Neural cell (in vitro differentiated cells): ENCODE results near the gene RSPO3. TPM values are rescaled to one million over a fixed set of nuclear protein-coding genes. Genes with fewer than 3 reads are reported as not detected.

Source experiments
- H2AFZ ChIP-seq: fragments of 200-600, 300-800 bp; sonication (generic), shearing (Covaris generic); 2 replicates; pipeline ENCODE4 v1.6.0; 2014; ENCODE audit warnings: low read depth, mild to moderate bottlenecking, antibody characterized with exemption, low read length, moderate library complexity
- H3F3A ChIP-seq: fragments of 200-600 bp; shearing (Covaris generic); 2 replicates; pipeline ENCODE4 v1.6.1; 2016; ENCODE audit warnings: mild to moderate bottlenecking, moderate library complexity, mixed read lengths, antibody characterized with exemption, low read length; ENCODE audit not compliant: insufficient read depth, poor library complexity, severe bottlenecking
- H3K27ac ChIP-seq: fragments of 200-600, 300-800 bp; sonication (generic), shearing (Covaris generic); 2 replicates; pipeline ENCODE4 v1.5.1; 2014; ENCODE audit warnings: mild to moderate bottlenecking, low read length, moderate library complexity
- H3K27me3 ChIP-seq: fragments of 300-800, 200-600 bp; sonication (generic), shearing (Covaris generic); 2 replicates; pipeline ENCODE4 v1.6.0; 2014; ENCODE audit warnings: mild to moderate bottlenecking, low read depth, low read length, moderate library complexity; ENCODE audit not compliant: insufficient read depth
- H3K36me3 ChIP-seq: fragments of 300-800, 200-600 bp; sonication (generic), shearing (Covaris generic); 2 replicates; pipeline ENCODE4 v1.5.1; 2014; ENCODE audit warnings: mild to moderate bottlenecking, antibody characterized with exemption, low read length, moderate library complexity; ENCODE audit not compliant: insufficient read depth
- H3K4me2 ChIP-seq: fragments of 300-800, 200-600 bp; sonication (generic), shearing (Covaris generic); 2 replicates; pipeline ENCODE4 v1.6.0; 2014; ENCODE audit warnings: mild to moderate bottlenecking, low read length
- H3K4me3 ChIP-seq: fragments of 300-800, 200-600 bp; sonication (generic), shearing (Covaris generic); 2 replicates; pipeline ENCODE4 v1.5.1; 2014; ENCODE audit warnings: mild to moderate bottlenecking, low read length, moderate library complexity
- H3K79me2 ChIP-seq: fragments of 200-600 bp; shearing (Covaris generic); replicated peaks from 2 replicates; pipeline ENCODE4 v1.6.0; 2014; ENCODE audit warnings: mild to moderate bottlenecking, low read length, moderate library complexity; ENCODE audit not compliant: insufficient read depth
- H3K9ac ChIP-seq: fragments of 300-800, 200-600 bp; sonication (generic), shearing (Covaris generic); 2 replicates; pipeline ENCODE4 v1.6.1; 2016; ENCODE audit warnings: mild to moderate bottlenecking, low read length, mixed read lengths
- H3K9me2 ChIP-seq: fragments of 200-600 bp; shearing (Covaris generic); 2 replicates; pipeline ENCODE4 v1.6.1; 2016; ENCODE audit warnings: mild to moderate bottlenecking, low read length, mixed read lengths; ENCODE audit not compliant: insufficient read depth
- H3K9me3 ChIP-seq: fragments of 200-600, 300-800 bp; sonication (generic), shearing (Covaris generic); 2 replicates; pipeline ENCODE4 v1.6.1; 2016; ENCODE audit warnings: mild to moderate bottlenecking, mixed run types, low read length, moderate library complexity, mixed read lengths
- H4K20me1 ChIP-seq: fragments of 200-600 bp; shearing (Covaris generic); 2 replicates; pipeline ENCODE4 v1.6.1; 2016; ENCODE audit warnings: mild to moderate bottlenecking, mixed run types; ENCODE audit not compliant: insufficient read depth
- CTCF ChIP-seq: fragments of 450-650 bp; IDR thresholded peaks from 2 replicates; pipeline ENCODE4 v1.5.1; 2014; ENCODE audit warnings: antibody characterized with exemption, mild to moderate bottlenecking, moderate library complexity; ENCODE audit not compliant: poor library complexity, severe bottlenecking
- EP300 ChIP-seq: fragments of 450-650 bp; conservative IDR thresholded peaks from 2 replicates; pipeline ENCODE4 v1.6.1; 2014; ENCODE audit warnings: antibody characterized with exemption, mild to moderate bottlenecking, moderate library complexity; ENCODE audit not compliant: poor library complexity, severe bottlenecking
- EZH2 ChIP-seq: fragments of 200-600, 300-800 bp; shearing (Covaris generic), sonication (generic); IDR thresholded peaks from 2 replicates; pipeline ENCODE4 v1.6.1; 2014; ENCODE audit warnings: antibody characterized with exemption, low read length, borderline replicate concordance, mild to moderate bottlenecking; ENCODE audit not compliant: insufficient read depth, poor library complexity, severe bottlenecking
- MXI1 ChIP-seq: fragments of 450-650 bp; conservative IDR thresholded peaks from 2 replicates; pipeline ENCODE4 v1.6.1; 2014; ENCODE audit warnings: antibody characterized with exemption, mild to moderate bottlenecking; ENCODE audit not compliant: poor library complexity, severe bottlenecking
- POLR2AphosphoS5 ChIP-seq: IDR thresholded peaks from 2 replicates; pipeline ENCODE4 v1.6.1; 2012
- RAD21 ChIP-seq: fragments of 450-650 bp; conservative IDR thresholded peaks from 2 replicates; pipeline ENCODE4 v1.6.1; 2014; ENCODE audit warnings: antibody characterized with exemption, mild to moderate bottlenecking, moderate library complexity
- REST ChIP-seq: IDR thresholded peaks from 2 replicates; pipeline ENCODE4 v1.6.1; 2012; ENCODE audit warnings: borderline replicate concordance
- SMC3 ChIP-seq: fragments of 450-650 bp; conservative IDR thresholded peaks from 2 replicates; pipeline ENCODE4 v1.6.1; 2014; ENCODE audit warnings: antibody characterized with exemption, mild to moderate bottlenecking, moderate library complexity; ENCODE audit not compliant: poor library complexity
- TAF1 ChIP-seq: IDR thresholded peaks from 2 replicates; pipeline ENCODE4 v1.6.1; 2012; ENCODE audit warnings: low read depth
- polyA minus RNA-seq: library from RNA; depleted of rRNA, polyadenylated mRNA; stranded (reverse); fragments of >200 nt; gene quantifications from 2 replicates; pipeline ENCODE4 v1.2.3, GENCODE V29; 2014
- polyA plus RNA-seq: library from polyadenylated mRNA; depleted of rRNA; stranded (reverse); fragments of >200 nt; gene quantifications from 2 replicates; pipeline ENCODE4 v1.2.3, GENCODE V29; 2014

The RSPO3 gene
- polyA plus RNA-seq: 0.20 and 0.48 TPM in 2 replicates
- 0.49 and 0.93 TPM in 2 replicates for polyA minus RNA-seq

DNA sequence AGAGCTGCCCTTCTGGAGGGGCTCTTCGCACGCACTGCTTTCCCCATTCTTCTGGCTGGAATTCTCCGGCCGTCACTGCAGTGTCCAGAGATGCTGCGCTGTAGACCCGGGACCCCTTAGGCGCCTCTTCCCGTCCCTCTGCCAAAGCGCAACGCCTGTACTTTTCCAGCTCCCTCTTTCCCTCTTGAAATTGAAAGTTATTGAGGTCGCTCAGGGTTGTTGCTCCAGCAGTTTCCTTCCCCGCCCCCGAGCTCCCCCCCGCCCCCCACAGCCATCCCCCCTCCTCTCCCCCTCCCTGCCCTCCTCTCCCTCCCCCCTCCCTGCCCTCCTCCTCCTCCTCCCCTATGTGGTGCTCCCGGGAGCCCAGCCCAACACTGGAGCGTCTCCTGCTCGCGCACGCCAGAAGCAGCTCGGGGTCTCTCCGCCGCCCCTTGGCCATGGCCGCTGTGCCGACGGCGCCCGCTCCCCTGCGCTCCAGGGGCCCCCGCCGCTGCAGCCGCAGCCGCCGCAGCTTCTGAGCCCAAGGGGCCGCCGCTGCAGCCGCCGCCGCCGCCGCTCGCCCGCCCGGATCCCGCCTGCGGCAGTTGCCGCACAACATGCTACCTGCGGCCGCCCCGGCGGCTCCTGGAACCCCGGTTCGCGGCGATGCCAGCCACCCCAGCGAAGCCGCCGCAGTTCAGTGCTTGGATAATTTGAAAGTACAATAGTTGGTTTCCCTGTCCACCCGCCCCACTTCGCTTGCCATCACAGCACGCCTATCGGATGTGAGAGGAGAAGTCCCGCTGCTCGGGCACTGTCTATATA, at the start of gene RSPO3:
Gene RSPO3, plus strand, starts transcription at position 374 of the 804 bp plus-strand sequence. CDS start 522 bp downstream, outside the sequence.
- TF ChIP-seq CTCF (no peak), SMC3 (peak; percentile 18), RAD21 (peak; percentile 10), TAF1 (no peak)

DNA sequence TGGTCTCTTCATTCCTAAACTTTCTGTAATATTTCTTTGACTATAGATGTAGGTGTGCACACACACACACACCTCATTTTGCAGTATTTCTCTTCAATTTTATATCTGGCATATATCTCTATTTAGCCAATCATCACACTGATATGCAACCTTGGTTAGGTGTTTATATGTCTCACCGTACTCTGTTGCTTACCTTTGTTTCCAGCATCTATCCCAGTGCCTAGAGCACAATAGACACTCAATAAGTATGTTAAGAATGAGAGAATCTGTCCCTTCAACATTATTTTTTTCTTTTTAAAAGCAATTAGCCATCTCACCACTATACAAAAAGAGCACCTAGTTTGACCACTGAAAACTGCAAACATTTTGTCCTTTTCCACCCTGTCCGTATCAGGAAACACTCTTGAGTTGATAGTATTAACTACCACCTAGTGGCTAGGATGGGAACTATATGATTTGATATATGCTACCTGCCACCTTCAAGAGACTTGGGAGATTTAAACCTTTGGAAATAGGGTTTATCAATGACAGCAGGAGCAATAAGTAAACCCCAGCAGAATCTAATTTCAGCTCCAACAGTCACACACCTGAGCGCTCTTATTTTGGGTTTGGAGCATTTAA, 48.7 kb upstream of the RSPO3 start:
- Histone ChIP-seq H3K27ac (no peak overlapping the region), H3K27me3 (no peaks in the 10 kb centered on the region), H3K4me2 (no peak overlapping the region), H2AFZ (no peak overlapping the region), H3K4me3 (no peak overlapping the region), H3K79me2 (no peaks in the 10 kb centered on the region), H4K20me1 (no peaks in the 10 kb centered on the region), H3F3A (no peaks in the 10 kb centered on the region), H3K36me3 (no peaks in the 10 kb centered on the region), H3K9me3 (no peaks in the 10 kb centered on the region), H3K9me2 (no peaks in the 10 kb centered on the region), H3K9ac (no peak overlapping the region)
- TF ChIP-seq RAD21 (peak; percentile 55), POLR2AphosphoS5 (no peak), TAF1 (no peak), REST (no peak), SMC3 (peak; percentile 64), MXI1 (no peak), CTCF (peak; percentile 61), EP300 (no peak), EZH2 (no peak)

More for the DNA sequence above, at the start of gene RSPO3:
- Histone ChIP-seq H3F3A (no peaks in the 10 kb centered on the region), H3K9ac (peak within 1 kb of the TSS; percentile 38), H3K4me2 (peak within 1 kb of the TSS; percentile 93), H3K4me3 (peak within 1 kb of the TSS; percentile 75), H4K20me1 (no peaks in the 10 kb centered on the region), H3K27ac (no peak within 1 kb of the TSS), H3K79me2 (no peaks in the 10 kb centered on the region), H2AFZ (no peak within 1 kb of the TSS), H3K9me3 (no peaks in the 10 kb centered on the region), H3K36me3 (no peaks in the 10 kb centered on the region), H3K9me2 (no peaks in the 10 kb centered on the region), H3K27me3 (peaks cover 59% of the 10 kb centered on the region)
